WTC11 (cell line): ENCODE data around the gene RANBP9.

Source experiments
- CTCF ChIP-seq: fragments of 200-600 bp; IDR thresholded peaks from 2 replicates; pipeline ENCODE4 v1.8.0; 2022; ENCODE audit warnings: antibody characterized with exemption
- GRHL2 ChIP-seq: fragments of 250-450 bp; sonication (Bioruptor Pico); IDR thresholded peaks from 2 replicates; pipeline ENCODE4 v1.8.0; 2022; ENCODE audit warnings: mild to moderate bottlenecking, moderate library complexity; ENCODE audit not compliant: insufficient replicate concordance, severe bottlenecking
- HMGA2 ChIP-seq: fragments of 250-450 bp; sonication (Bioruptor Pico); IDR thresholded peaks from 2 replicates; pipeline ENCODE4 v1.4.0; 2021; ENCODE audit warnings: mild to moderate bottlenecking, moderate library complexity
- JUN ChIP-seq: sonication (generic); formaldehyde crosslinking; IDR thresholded peaks from 2 replicates; pipeline ENCODE4 v1.8.0; 2023; ENCODE audit warnings: mild to moderate bottlenecking, missing genetic modification reagents
- KAT7 ChIP-seq: sonication (generic); formaldehyde crosslinking; IDR thresholded peaks from 2 replicates; pipeline ENCODE4 v1.8.1; 2023; ENCODE audit warnings: missing genetic modification reagents, mild to moderate bottlenecking, borderline replicate concordance
- NFE2L1 ChIP-seq: sonication (generic); formaldehyde crosslinking; IDR thresholded peaks from 2 replicates; pipeline ENCODE4 v1.8.1; 2023; ENCODE audit warnings: missing genetic modification reagents
- SMAD4 ChIP-seq: sonication (generic); formaldehyde crosslinking; IDR thresholded peaks from 2 replicates; pipeline ENCODE4 v1.8.0; 2022; ENCODE audit warnings: mild to moderate bottlenecking, missing genetic modification reagents
- TCF7 ChIP-seq: sonication (generic); formaldehyde crosslinking; IDR thresholded peaks from 2 replicates; pipeline ENCODE4 v1.8.0; 2022; ENCODE audit warnings: mild to moderate bottlenecking, low read depth, missing genetic modification reagents, moderate library complexity
- TEAD4 ChIP-seq: sonication (generic); formaldehyde crosslinking; IDR thresholded peaks from 2 replicates; pipeline ENCODE4 v1.8.0; 2022; ENCODE audit warnings: mild to moderate bottlenecking, missing genetic modification reagents
- TF ChIP-seq, protein P1 (sequence below): fragments of 250-450 bp; sonication (Bioruptor Pico); IDR thresholded peaks from 2 replicates; pipeline ENCODE4 v2.1.2; 2022; ENCODE audit warnings: mild to moderate bottlenecking, moderate library complexity

DNA sequence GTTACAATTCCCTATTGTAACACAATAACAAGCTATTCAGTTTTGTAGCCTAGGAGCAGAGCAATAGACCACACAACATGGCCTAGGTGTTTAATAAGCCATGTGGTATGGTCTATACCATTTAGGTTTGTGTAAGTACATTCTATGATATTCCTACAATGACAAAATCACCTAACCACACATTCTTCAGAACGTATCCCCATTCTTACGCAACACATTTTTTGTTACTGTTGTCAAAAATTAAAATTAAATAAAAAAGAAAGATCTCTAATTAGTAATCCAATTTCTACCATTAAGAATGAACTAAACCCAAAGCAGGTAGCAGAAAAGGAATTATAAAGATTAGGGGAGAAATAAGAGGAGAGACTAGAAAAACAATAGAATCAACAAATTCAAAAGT is 44.0 kb downstream of the RANBP9 start:
- TF ChIP-seq CTCF (no peak), SMAD4 (CRISPR knock-in tag) (no peak), HMGA2 (CRISPR knock-in tag) (no peak), TEAD4 (no peak), GRHL2 (CRISPR knock-in tag) (no peak), TCF7 (CRISPR knock-in tag) (no peak), JUN (CRISPR knock-in tag) (no peak), KAT7 (no peak), NFE2L1 (CRISPR knock-in tag) (no peak)
- TF ChIP-seq, protein P1, sequence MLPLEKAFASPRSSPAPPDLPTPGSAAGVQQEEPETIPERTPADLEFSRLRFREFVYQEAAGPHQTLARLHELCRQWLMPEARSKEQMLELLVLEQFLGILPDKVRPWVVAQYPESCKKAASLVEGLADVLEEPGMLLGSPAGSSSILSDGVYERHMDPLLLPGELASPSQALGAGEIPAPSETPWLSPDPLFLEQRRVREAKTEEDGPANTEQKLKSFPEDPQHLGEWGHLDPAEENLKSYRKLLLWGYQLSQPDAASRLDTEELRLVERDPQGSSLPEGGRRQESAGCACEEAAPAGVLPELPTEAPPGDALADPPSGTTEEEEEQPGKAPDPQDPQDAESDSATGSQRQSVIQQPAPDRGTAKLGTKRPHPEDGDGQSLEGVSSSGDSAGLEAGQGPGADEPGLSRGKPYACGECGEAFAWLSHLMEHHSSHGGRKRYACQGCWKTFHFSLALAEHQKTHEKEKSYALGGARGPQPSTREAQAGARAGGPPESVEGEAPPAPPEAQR (CRISPR knock-in tag), result no peak
